Thoracic aorta (tissue), 2 donors: ENCODE measurements around the gene REG3A. TPM values are rescaled to one million over a fixed set of nuclear protein-coding genes. Genes with fewer than 3 reads are reported as not detected.

Experiments
- ATAC-seq: fragments of 150-250 bp; one replicate; pipeline ENCODE4 v1.8.0; 2017; ENCODE audit warnings: low read depth; ENCODE audit not compliant: insufficient number of reproducible peaks, low FRiP score
- DNase-seq: peaks from one replicate; pipeline ENCODE4 v3.0.0-alpha.2; 2020; ENCODE audit warnings: low spot score
- H3K27ac ChIP-seq, 2 donors: fragments of 200-600 bp; sonication (generic); 1 replicate in 1 of 2; 2 replicates in 1 of 2; pipeline ENCODE4 v1.5.1; 2016; ENCODE audit warnings: mild to moderate bottlenecking in 2 of 2, moderate library complexity in 2 of 2
- H3K27me3 ChIP-seq: fragments of 200-600 bp; sonication (generic); replicated peaks from 2 replicates; pipeline ENCODE4 v1.6.0; 2016; ENCODE audit warnings: mild to moderate bottlenecking; ENCODE audit not compliant: insufficient read depth
- H3K36me3 ChIP-seq: fragments of 200-600 bp; sonication (generic); one replicate; pipeline ENCODE4 v1.5.1; 2016
- H3K4me1 ChIP-seq, 2 donors: fragments of 200-600 bp; sonication (generic); 1 replicate in 1 of 2; 2 replicates in 1 of 2; pipeline versions ENCODE4 v1.5.1 to v1.6.0; 2016; ENCODE audit warnings: low read depth in 2 of 2, mild to moderate bottlenecking in 1 of 2; ENCODE audit not compliant: control insufficient read depth in 1 of 2
- H3K4me3 ChIP-seq: fragments of 200-600 bp; sonication (generic); 2 replicates; pipeline ENCODE4 v1.5.1; 2016; ENCODE audit warnings: mild to moderate bottlenecking
- H3K9me3 ChIP-seq: fragments of 200-600 bp; sonication (generic); 2 replicates; pipeline ENCODE4 v1.5.1; 2016
- CTCF ChIP-seq: fragments of 200-600 bp; sonication (generic); IDR thresholded peaks from one replicate; pipeline ENCODE4 v1.5.1; 2019; ENCODE audit warnings: antibody characterized with exemption
- total RNA-seq, 2 donors: library from RNA; depleted of rRNA; stranded (reverse); fragments of >200 nt; gene quantifications; one replicate each; pipeline versions ENCODE4 v1.1.0 to v1.2.3, GENCODE V29; 2016

Gene REG3A
- total RNA-seq, 2 donors from 2014 or later: 2.8 to 8.3 TPM

DNA sequence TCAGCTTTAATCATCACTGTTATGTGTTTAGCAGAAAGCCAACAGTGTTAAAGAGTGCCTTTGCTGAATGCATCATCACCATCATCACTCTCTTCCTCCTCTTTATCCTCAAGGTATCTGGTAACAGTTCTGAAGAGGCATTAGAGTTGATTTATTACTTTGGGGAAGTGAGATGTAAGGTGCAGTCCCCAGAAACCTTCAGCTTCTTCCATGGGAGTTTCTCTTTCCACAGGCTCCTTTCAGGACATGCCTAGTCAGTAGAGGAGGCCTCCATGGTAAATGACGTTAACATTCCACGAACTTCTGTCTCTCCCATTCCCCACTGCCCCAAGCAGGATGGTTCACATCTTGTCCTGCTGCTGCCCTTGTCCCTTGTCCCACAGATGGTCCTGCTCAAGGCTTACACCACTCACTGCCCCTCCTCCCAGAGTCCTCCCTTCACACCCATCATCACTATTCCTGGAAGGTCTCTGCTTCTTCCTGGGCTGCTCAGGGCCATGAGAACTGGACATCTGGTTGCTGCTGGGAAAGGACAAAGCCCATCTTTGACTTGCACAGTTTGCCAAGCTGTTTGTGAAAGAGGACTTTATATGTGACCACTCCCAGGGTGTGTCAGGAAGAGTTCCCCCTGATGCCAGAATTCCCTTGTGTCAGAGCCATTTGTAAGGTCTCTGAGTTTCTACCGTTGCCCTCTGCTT, 44.6 kb downstream of the REG3A start:
- ATAC-seq (no peak), DNase-seq (no peak)
- Histone ChIP-seq H3K27ac (no peak overlapping the region), H3K4me1 (no peaks in the 10 kb centered on the region), H3K4me3 (no peak overlapping the region), H3K27me3 (no peaks in the 10 kb centered on the region), H3K36me3 (no peaks in the 10 kb centered on the region), H3K9me3 (no peaks in the 10 kb centered on the region)
- no peak for TF ChIP-seq CTCF

GRCh38 chr2:79112269-79112668, 47.3 kb downstream of the REG3A start:
- Histone ChIP-seq H3K4me1 (no peaks in the 10 kb centered on the region), H3K36me3 (no peaks in the 10 kb centered on the region), H3K27me3 (no peaks in the 10 kb centered on the region), H3K9me3 (no peaks in the 10 kb centered on the region), H3K27ac (no peak overlapping the region), H3K4me3 (no peak overlapping the region)
- no peak for TF ChIP-seq CTCF
- DNase-seq (no peak), ATAC-seq (no peak)

Other genes with a start within 250 kb of the REG3A start
- gene REG3G, start 134.1 kb downstream of the REG3A start, total RNA-seq: not detected
- gene REG1B, start 71.8 kb downstream of the REG3A start, total RNA-seq: 1 to 10 TPM in 1 of 2 donors, not detected in 1; 1.8 TPM
- 10 to 100 TPM in 1 of 2 donors, 1 to 10 TPM in 1; 6.4 to 12.8 TPM for gene REG1A, start 39.3 kb downstream of the REG3A start, total RNA-seq